HepG2 (cell line): ENCODE measurements around the gene GPATCH3. TPM values are rescaled to one million over a fixed set of nuclear protein-coding genes. Genes with fewer than 3 reads are reported as not detected.

Experiments used
- CBX5 ChIP-seq: sonication (generic); formaldehyde crosslinking; IDR thresholded peaks from 2 replicates; pipeline ENCODE4 v1.4.0; 2020; ENCODE audit warnings: missing genetic modification reagents, borderline replicate concordance
- CERS6 ChIP-seq: sonication (generic); formaldehyde crosslinking; IDR thresholded peaks from 2 replicates; pipeline ENCODE4 v1.5.0; 2020; ENCODE audit warnings: missing genetic modification reagents
- DRAP1 ChIP-seq: IDR thresholded peaks from 2 replicates; pipeline ENCODE4 v1.6.1; 2016; ENCODE audit warnings: missing genetic modification reagents, missing compliant biosample characterization
- FOXC1 ChIP-seq: sonication (generic); formaldehyde crosslinking; IDR thresholded peaks from 2 replicates; pipeline ENCODE4 v1.8.0; 2022; ENCODE audit warnings: mild to moderate bottlenecking, missing genetic modification reagents, borderline replicate concordance
- FOXK2 ChIP-seq: fragments of 450-650 bp; IDR thresholded peaks from 2 replicates; pipeline ENCODE4 v1.6.1; 2016
- KDM4B ChIP-seq: sonication (generic); formaldehyde crosslinking; IDR thresholded peaks from 2 replicates; pipeline ENCODE4 v1.4.0; 2020; ENCODE audit warnings: missing genetic modification reagents
- MTA3 ChIP-seq: sonication (generic); formaldehyde crosslinking; IDR thresholded peaks from 2 replicates; pipeline ENCODE4 v1.4.0; 2020; ENCODE audit warnings: missing genetic modification reagents
- MXD3 ChIP-seq: IDR thresholded peaks from 2 replicates; pipeline ENCODE4 v1.6.1; 2016; ENCODE audit warnings: mild to moderate bottlenecking, missing biosample characterization, missing genetic modification reagents
- NR2F1 ChIP-seq, 2 experiments: fragments of 450-650 bp in 1 of 2; formaldehyde crosslinking in 1 of 2; IDR thresholded peaks; 2 replicates each; pipeline versions ENCODE4 v1.5.0 to v1.6.1; 2016 to 2020; ENCODE audit warnings: mild to moderate bottlenecking in 1 of 2, missing compliant biosample characterization in 1 of 2, missing genetic modification reagents in 1 of 2, moderate library complexity in 1 of 2
- PLRG1 ChIP-seq: fragments of 450-650 bp; conservative IDR thresholded peaks from 2 replicates; pipeline ENCODE4 v1.6.1; 2016
- RORA ChIP-seq: sonication (generic); formaldehyde crosslinking; IDR thresholded peaks from 2 replicates; pipeline ENCODE4 v1.5.0; 2020; ENCODE audit warnings: mild to moderate bottlenecking, missing genetic modification reagents, moderate library complexity
- SNAPC4 ChIP-seq: sonication (generic); formaldehyde crosslinking; IDR thresholded peaks from 2 replicates; pipeline ENCODE4 v1.4.0; 2020; ENCODE audit warnings: mild to moderate bottlenecking, missing genetic modification reagents
- TARDBP ChIP-seq: sonication (generic); formaldehyde crosslinking; IDR thresholded peaks from 2 replicates; pipeline ENCODE4 v1.8.0; 2022; ENCODE audit warnings: mild to moderate bottlenecking, missing genetic modification reagents
- TEAD3 ChIP-seq: optimal IDR thresholded peaks from 2 replicates; pipeline ENCODE3; 2016; ENCODE audit warnings: borderline replicate concordance
- YEATS2 ChIP-seq: sonication (generic); formaldehyde crosslinking; IDR thresholded peaks from 2 replicates; pipeline ENCODE4 v1.4.0; 2020; ENCODE audit warnings: missing genetic modification reagents, borderline replicate concordance
- YY1 ChIP-seq: IDR thresholded peaks from 2 replicates; pipeline ENCODE4 v1.6.1; 2011; ENCODE audit warnings: low read length, low read depth, moderate library complexity, mild to moderate bottlenecking; ENCODE audit not compliant: insufficient read depth, insufficient replicate concordance
- ZNF326 ChIP-seq: sonication (generic); formaldehyde crosslinking; IDR thresholded peaks from 2 replicates; pipeline ENCODE4 v1.4.0; 2020; ENCODE audit warnings: missing genetic modification reagents, borderline replicate concordance
- ZNF350 ChIP-seq: sonication (generic); formaldehyde crosslinking; IDR thresholded peaks from 2 replicates; pipeline ENCODE4 v1.4.0; 2020; ENCODE audit warnings: mild to moderate bottlenecking, low read depth, missing genetic modification reagents, borderline replicate concordance
- ZNF496 ChIP-seq: sonication (generic); formaldehyde crosslinking; IDR thresholded peaks from 2 replicates; pipeline ENCODE4 v1.8.1; 2023; ENCODE audit warnings: mild to moderate bottlenecking, moderate library complexity, missing genetic modification reagents; ENCODE audit not compliant: insufficient replicate concordance
- ZUFSP ChIP-seq: sonication (generic); formaldehyde crosslinking; IDR thresholded peaks from 2 replicates; pipeline ENCODE4 v1.9.0; 2021; ENCODE audit warnings: missing genetic modification reagents, mild to moderate bottlenecking, borderline replicate concordance
- polyA plus RNA-seq, 8 experiments: library from polyadenylated mRNA; depleted of rRNA in 3 of 8; stranded (reverse) in 7 of 8; unstranded in 1 of 8; fragments of >200 nt; fragmentation: Illumina TruSeq in 4 of 8; extraction: Trizol in 4 of 8; gene quantifications; 2 replicates each; pipeline versions ENCODE4 v1.2.1 to v1.2.3, GENCODE V29; 2011 to 2016; ENCODE audit warnings: low read depth in 4 of 8, missing spikeins in 1 of 8, mixed read lengths in 1 of 8; ENCODE audit not compliant: insufficient read depth in 1 of 8
- total RNA-seq, 5 experiments: library from RNA; depleted of rRNA; stranded (reverse); fragments of >200 nt; fragmentation: Illumina TruSeq; extraction: Trizol; gene quantifications; 2 replicates each; pipeline ENCODE4 v1.2.3, GENCODE V29; 2016; ENCODE audit warnings: low read depth in 1 of 5

GPATCH3 gene
- total and polyA plus RNA-seq, 2 of the 13 experiments (the other 11 are each of a cell fraction or from before 2014, with no cell fraction given) = 8.3 to 11.0 TPM

GRCh38 chr1:26910343-26911160, 10.3 kb upstream of the GPATCH3 start (continued):
- TF ChIP-seq TARDBP (CRISPR knock-in tag) (peak; percentile 91), ZNF326 (CRISPR knock-in tag) (no peak), ZNF350 (peak; percentile 76), MXD3 (CRISPR knock-in tag) (no peak), YEATS2 (CRISPR knock-in tag) (peak; percentile 63; the same call in 1 of the 2 replicates), ZUFSP (no peak), TEAD3 (peak; percentile 91), CERS6 (CRISPR knock-in tag) (no peak), KDM4B (CRISPR knock-in tag) (no peak; the same call in none of the 2 replicates), MTA3 (no peak), FOXC1 (CRISPR knock-in tag) (no peak; the same call in 1 of the 2 replicates), ZNF496 (CRISPR knock-in tag) (no peak), NR2F1 (CRISPR knock-in tag; IDR thresholded peaks at IDR 0.05) (peak; percentile 80 to 85), DRAP1 (peak; percentile 87; the same call in 1 of the 2 replicates), CBX5 (peak; percentile 12; the same call in 1 of the 2 replicates), PLRG1 (no peak), SNAPC4 (CRISPR knock-in tag) (peak; percentile 45; the same call in 1 of the 2 replicates), FOXK2 (peak; percentile 84; the same call in 1 of the 2 replicates), YY1 (peak; percentile 29), RORA (CRISPR knock-in tag) (no peak)
